ENCODE measurements around the gene DCTN1.

DNA sequence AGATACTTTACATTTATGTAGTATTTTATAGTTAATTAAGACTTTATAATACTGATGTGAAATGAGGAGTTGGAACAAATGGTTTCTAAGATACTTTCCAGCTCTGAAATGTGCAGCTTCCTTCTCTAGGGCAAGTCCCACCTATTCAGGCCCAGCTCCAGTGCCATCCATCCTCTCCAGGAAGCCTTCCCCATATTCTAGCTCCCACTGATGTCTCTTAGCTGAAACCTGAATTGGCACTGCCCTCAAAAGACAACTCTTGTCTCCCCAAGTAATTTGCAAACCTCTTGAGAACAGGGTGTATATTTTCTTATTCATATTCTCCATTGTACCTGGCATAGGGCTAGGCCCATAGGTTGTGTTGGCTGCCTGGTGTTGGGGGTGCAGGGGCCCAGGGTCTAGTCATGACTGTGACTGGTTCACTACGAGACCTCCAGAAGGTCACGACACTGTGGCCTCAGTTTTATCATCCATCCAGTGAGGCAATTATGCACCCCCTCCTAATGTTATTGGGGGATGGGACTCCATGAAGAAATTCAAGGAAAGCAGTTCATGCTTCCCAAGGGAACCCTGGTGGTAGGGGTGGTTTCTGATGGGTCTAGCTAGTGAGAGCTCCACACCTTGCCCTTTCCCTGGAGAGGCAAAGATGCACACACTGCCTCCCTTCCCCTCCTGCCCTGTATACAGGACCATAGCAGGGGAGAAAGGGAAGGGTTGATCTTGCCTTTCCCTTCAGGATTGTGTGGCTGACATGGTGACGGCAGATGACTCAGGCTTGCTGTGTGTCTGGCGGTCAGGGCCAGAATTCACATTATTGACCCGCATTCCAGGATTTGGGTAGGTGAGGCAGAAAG is 44.3 kb upstream of the DCTN1 start:
- TF ChIP-seq POLR2A (IDR thresholded peaks at IDR 0.05; ENCODE audit: low read depth, low read length) (no peak), POLR2AphosphoS5 (IDR thresholded peaks at IDR 0.05; ENCODE audit: low read depth, low read length) (no peak)
